Endothelial cell of hepatic sinusoid (primary cell): ENCODE data around the gene MAN2B2.

Experiments
- in situ Hi-C: cut with HindIII; loops from 2 replicates; pipeline ENCODE4 v1.10.0; 2017; ENCODE audit warnings: low sequenced_read_pairs

Gene MAN2B2

DNA sequence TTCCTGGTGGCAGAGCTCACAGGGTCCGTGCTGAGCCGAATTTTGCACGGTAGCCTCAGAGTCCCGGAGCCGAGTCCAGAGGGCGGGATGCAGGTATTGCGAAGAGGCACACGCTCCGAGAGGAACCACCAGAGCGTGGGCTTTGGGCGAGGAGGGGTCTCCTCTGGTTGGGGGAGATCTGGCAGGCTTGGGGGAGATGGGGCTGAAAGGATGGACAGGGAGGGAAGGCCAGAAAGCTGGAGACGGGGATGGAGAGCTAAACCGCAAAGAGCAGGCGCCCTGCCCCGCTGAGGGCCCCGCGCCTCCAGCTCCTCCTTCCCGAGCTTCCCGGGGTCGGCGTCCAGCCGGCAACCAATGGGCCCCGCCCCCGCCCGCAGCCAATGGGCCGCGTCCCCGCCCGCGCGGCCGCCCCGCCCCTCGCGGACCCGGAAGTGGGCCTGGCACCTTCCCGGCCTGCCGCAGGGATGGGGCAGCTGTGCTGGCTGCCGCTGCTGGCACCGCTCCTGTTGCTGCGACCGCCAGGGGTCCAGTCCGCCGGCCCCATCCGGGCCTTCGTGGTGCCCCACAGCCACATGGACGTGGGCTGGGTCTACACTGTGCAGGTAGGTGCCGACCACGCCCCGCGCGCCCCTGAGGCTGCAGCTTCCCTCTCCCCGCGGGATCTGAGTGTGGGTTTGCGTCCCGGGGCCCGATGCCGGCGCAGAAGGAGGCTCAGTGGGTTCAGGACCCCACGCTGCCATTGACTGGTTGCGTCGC lies at the start of gene MAN2B2:
Gene MAN2B2, plus strand, starts transcription at position 443 of the 756 bp plus-strand sequence. Its CDS starts 22 bp downstream, at position 465.
- in situ Hi-C loops: loop anchor here (5.0 kb wide), 1 partner anchor 87 kb away; no protein-coding TSS in a partner anchor

DNA sequence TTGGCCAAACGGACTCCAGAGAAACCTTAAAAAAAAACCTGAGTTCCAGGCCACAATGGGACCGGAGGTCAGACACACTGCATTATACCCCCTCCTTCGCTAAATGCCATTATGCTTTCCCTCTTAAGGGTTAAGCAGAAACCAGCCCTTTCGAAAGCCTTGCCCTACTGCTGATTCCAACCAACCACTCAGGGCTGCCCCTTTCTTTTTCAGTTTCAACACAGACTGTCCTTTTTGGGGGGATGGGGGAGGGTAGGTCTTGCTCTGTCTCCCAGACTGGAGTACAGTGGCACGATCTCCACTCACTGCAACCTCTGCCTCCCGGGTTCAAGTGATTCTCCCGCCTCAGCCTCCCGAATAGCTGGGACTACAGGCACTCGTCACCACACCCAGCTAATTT lies 49.5 kb upstream of the MAN2B2 start:
- in situ Hi-C loops: no loop called here

DNA sequence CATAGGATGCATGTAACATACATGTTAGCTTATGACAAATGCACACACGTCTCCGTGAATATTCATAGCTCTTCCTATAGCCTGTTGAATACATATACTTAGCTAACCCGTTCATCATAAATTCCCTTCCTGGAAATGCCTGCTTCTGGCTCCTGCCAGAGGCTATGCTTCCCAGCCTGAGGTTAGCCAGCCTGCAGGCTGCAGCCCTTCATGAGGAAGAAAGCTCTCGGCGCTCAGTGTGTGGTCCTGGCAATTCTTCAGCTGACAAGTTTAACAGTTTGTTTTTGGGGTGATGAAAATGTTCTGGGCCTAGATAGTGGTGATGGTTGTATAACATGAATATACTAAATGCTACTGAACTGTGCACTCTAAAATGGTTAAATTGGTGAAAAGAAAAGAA lies 48.8 kb upstream of the MAN2B2 start:
- in situ Hi-C loops: no loop called here

DNA sequence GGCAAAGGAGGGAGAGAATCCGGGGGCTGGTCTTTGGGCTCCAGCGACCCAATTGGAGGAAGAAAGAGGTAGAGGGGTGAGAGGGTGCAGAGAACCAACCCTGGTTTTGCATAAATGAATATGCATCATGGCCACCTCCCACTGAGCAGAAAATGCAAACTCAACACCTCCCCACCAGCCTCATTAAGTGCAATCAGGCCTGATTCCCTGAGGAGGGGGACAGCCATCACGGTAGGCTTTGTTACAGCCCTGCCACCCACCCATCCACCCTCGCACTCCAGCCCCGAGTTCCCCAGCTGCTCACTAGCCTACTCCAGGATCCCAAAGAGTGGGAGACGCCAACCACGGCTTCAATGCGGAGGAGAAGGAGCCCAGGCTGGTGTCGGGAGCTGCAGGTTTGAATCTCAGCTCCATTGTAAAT lies 48.3 kb upstream of the MAN2B2 start:
- in situ Hi-C loops: no loop called here

DNA sequence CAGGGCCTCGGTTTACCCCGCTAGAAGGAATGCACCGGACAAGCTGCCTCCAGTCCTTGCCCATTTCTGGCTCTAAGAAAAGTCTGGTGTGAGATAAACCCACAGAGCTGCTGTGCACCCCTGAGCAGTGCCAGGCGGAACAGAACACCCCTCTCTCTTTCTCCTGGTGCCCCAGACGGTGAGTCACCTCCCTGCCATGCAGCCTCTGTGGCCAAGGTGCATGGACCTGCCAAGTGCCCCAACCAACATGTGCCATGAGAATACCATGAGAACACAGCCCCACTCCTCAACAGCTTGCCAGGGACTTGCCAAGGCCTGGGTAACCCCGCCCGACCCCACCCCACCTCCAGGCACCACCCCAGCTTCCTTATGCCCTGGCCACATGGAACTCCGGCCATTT lies 47.7 kb upstream of the MAN2B2 start:
- in situ Hi-C loops: no loop called here

DNA sequence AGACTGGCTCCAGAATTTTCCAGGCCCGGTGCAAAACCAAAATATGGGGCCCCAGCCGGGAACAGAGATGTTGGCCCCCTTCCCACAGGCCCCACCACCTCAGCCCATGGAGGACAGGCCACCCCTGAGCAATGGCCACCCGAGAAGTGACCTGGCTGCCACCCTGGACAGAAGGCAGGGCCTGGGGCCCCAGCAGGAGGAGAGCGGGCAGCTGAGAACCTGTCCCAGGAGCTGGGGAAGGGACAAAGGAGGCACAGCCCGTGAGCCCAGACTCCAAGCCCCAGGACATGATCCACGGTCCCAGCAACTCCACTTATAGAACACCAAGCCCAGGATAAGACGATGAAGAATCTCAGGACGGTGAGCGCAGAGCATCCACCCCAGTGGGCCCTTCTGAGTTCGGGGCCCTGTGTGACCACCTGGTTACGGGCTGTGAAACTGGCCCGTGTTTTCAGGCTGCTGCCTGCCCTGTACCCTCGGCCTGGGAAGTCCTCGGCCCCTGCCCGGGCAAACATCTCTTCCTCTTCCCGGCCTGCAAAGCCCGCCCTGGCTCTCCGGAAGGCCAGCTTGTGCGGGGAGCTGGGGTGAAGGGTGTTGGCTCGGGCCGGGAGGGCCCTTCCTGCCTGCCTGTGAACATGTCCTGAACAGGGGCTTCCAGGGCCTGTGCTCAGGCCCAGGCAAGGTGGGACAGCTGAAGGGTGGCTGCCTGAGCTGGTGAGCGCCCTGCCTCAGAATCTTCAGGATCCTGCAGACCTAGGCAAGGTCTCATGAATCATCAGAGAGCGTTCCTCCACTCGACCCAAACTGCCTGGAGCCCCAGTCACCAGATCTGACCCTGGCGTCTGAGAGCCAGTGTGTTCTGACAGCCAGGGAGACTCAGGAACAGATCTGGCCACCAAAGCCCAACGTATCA lies 47.0 kb upstream of the MAN2B2 start:
- in situ Hi-C loops: no loop called here

DNA sequence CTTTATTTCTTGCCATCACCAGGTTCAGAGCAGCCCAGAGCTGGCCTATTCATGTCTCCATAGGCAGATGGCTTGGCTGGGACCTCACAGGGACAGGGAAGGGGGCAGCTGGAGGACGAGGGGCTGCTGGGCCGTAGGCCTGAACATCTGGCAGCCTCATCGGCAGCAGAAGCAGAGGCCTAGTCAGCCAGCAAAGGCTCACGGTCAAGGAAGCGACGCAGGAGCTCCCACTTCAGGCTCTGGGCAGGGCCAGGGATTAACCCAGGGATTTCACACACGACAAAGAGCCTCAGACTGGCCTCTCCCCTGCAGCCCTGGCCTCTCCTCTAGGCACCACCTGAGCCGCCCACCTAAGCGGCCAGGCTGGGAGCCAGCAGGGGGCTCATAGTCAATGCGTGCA lies 46.0 kb upstream of the MAN2B2 start:
- in situ Hi-C loops: no loop called here

DNA sequence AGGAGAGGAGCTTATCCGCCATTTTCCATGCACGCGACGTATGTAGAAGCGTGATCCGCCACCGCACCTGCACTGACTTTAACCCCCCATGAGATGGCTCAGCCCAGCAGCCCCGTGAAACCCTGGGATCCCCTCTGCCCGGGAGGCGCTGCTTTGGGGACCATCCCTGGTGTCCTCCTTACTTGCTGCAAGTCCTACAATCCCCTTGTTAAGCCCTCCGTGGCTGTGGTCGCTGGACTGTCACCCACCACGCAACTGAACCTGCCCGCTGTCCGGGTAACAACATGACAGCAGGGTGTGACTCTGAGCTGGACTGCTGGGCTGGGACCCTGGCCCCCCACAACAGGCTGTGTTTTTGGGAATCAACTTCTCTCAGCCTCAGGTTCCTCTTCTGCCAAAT lies 44.7 kb upstream of the MAN2B2 start:
- in situ Hi-C loops: no loop called here

DNA sequence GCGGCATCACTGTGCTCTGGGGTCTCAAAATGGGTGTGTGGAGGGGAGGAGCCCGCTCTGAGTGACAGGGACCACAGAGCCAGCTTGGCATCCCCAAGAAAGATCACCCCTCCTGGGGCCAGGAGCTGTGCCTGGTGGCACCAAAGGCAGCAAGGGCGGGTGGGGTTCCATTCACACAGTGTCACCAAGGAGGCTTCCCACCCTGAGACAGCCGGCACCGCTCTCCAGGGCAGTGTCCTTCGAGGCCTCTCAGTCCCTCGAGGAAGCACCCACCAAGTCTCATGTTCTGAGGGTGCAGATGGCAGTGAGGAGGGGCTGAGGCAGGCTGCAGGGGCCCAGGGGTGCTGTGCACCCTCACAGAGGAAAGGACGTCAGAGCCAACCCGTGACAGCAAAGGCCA lies 44.0 kb upstream of the MAN2B2 start:
- in situ Hi-C loops: no loop called here

DNA sequence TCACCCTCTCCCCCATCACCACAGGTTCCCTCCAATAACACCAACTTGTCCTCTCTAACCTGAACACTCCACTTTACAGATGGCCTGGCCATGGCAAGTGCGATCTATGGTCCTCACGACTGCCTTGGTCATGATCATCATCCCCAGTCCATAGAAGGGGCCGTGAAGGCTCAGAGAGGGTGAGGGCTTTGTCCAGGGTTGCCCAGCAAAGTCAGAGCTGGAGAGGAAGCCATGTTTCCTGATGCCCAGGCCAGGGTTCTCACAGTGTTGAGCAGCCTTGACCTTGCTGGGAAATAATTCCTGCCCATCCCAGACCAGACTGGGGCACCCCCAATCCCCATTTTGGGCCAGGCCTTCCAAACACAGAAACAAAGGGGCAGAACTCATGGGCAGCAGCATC lies 42.9 kb upstream of the MAN2B2 start:
- in situ Hi-C loops: no loop called here

DNA sequence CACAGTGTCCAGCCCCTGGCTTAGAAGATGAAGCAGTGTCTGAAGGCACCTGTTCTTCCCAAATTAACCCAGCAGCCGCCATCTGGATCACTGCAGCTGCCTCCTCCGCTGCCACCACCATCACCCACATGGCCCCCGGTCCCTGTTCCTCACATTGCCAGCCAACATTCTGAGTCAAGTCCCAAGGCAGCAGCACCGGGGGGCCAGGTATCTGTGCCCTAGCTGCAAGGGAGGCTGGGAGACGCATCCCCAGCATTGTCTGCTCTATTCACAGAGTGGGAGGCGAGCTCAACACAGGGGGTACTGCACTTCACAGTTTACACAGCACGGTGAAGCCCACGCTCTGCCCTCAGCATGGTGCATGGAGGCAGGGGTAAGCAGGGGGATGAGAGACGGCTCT lies 42.3 kb upstream of the MAN2B2 start:
- in situ Hi-C loops: no loop called here

DNA sequence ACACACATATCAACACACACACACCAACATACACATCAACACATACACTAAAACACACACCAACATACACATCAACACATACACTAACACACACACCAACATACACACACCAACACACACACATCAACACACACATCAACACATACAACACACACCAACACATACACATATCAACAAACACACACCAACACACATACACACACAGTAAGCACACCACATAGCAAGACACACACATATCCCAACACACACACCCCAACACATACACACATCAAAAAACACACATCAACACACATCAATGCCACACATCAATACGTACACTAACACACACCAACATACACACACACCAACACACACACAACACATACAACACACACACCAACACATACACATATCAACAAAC lies 40.9 kb upstream of the MAN2B2 start:
- in situ Hi-C loops: no loop called here

DNA sequence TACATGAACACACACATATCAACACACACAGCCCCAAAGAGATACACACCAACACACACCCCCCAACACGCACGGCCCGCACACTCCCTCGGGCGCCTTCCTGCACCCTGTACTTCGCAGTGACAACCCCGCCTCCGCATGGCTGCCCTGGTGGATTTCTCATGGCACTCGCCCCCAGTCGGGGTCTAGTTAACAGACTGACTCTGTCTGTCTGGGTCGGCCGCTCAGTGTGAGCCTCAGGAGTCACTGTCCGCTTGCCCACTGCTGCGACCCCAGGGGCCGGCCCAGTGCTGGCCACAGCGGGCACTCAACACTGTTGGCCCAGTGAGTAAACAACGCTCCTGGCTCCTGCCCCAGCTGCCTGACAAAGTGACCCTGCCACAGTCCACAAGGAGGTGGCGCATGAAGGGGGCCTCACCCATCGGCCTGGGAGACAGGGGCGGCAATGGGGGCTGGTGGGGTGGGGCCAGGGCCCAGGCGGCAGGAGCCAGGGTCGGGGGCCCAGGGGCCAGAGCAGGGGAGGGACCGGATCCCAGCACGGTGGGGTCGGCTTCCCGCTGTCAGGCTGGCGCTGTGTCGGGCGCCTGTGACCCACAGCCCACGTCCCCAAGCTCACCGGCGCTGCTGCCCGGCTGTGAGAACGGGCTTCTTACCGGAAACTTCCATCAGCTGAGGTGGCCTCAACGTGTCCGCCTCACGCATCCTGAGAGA lies 40.2 kb upstream of the MAN2B2 start:
- in situ Hi-C loops: no loop called here

DNA sequence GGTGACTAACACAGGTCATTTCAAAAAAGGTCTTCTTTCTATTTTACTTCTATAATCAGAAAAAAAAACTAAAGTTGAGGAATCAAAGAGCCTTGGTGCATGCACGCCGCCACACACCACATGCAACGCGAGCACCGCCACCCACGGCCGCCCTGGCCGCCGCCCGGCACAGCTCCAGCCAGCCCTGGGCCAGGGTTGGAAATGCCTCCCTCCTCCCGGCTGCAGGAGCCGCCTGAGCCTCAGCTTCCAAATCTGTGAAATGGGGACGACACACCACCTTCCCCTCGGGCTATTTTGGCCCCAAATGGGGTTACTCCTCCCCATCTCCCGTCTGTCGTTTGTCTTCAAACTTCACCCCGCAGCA lies 39.7 kb upstream of the MAN2B2 start:
- in situ Hi-C loops: no loop called here

DNA sequence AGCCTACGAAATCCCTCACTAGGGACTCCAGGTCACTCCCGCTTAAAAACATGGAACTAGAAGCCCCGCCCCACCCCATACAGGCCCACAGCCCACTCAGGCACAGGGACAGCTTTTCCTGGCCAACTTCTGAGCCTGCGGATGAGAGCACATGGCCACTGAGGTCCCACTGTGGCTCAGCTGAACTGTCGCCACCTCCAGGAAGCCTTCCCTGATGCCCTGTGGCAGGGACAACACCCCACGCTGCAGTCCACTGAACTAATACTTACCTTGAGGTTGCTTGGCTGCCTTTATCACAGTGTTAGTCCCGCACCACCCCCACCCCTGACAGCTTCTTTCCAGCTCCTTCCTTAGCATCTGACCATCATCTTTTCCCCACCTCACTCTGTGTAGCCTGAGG lies 39.3 kb upstream of the MAN2B2 start:
- in situ Hi-C loops: no loop called here

DNA sequence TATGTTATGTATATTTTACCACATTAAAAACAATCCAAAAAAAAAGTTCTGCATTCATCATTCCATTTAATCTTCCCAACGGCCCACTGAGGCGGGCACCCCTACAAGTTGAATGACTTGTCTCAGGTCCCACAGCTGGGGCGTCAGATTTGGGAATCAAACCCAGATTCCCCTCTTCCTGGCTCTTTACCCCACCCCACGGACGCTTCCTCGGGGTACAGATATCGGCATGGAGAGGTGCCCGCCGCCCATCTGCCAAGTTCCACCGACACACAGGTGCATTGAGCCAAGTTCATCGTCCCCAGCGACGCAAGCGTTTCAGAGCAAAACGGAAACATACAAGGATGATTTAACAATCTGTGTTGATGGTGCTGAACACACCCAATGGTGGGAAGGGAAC lies 36.9 kb upstream of the MAN2B2 start:
- in situ Hi-C loops: no loop called here

DNA sequence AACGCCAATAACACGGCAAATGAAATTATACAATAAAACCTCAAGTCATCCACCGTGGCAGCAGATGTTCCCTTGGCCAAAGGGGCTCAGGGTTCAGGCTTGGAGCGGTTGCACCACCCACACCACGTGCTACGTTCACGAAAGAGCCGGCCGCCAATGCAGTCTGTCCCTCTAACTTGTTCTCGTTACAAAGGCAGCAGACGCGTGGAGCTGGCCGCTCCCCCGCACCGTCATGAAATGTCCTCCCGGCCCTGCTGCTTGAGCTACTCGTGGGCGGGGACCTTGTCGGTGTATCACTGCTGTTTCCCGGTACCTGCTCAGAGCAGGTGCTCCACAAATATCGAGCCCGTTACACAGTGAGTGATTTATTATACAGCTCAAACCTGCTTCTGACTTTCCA lies 36.4 kb upstream of the MAN2B2 start:
- in situ Hi-C loops: no loop called here

DNA sequence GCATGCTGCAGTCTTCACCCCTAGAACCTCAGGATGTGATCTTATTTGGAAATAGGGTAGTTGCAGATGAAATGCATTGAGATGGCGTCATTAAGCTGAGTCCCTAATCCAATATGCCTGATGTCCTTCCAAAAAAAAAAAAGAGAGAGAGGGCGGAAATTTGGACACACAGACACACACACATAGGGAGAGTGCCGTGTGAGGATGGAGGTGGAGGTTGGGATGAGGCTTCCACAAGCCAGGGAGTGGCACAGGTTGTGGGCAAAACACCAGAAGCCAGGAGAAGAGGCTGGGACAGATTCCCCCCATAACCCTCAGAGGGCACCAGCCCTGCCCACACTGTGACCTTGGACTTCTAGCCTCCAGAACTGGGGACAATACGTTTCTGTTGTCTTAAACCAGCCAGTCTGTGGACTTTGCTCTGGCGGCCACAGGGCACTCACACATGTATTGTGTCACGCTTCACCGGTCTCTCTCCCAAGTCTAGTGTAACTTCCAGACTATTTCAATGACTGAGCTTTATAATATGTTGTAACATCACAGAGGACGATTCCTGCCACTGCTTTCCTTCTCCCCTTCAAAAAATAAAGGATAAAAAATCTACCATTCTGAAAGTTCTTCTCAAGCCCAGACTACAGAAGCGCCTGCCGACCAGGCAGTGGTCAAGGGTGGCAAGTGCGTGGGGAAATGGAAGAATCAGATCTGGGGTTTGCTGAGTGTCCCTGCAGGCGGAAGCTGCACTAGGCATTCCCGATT lies 35.8 kb upstream of the MAN2B2 start:
- in situ Hi-C loops: no loop called here

DNA sequence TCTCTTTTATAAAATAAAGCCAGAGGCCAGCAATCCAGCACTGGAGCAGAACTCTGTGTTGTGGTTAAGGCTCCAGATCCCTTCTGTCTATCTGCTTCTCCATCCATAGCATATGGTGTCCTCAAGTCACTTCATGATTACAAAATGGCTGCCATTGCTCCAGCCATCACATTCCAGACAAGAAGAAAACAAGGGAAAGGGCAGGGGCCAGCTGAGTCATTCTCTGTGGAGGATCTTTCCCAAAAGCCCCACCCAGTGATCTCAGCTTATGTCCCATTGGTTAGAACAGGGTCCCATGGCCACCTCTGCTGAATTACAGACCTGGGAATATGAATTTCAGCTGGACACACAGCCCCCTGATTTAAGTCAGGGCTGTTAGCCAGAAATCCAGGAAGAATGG lies 34.1 kb upstream of the MAN2B2 start:
- in situ Hi-C loops: no loop called here

DNA sequence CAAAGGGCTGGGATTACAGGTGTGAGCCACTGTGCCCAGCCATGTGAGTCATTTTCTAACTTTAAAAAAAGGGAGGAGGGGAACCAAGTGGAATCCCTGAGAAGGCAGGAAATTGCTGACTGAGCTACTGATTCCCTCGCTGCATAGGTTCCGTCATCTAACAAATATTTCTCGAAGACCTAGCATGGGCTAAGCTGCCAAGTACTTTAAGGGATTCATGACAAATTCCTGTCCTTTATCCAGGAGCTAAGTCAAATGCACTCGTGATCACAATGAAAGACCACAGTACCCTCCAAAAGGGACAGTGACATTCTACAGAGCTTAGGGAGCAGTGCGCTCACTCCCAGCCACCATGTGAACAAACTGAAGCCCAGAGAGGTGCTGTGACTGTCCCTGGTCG lies 33.2 kb upstream of the MAN2B2 start:
- in situ Hi-C loops: no loop called here

DNA sequence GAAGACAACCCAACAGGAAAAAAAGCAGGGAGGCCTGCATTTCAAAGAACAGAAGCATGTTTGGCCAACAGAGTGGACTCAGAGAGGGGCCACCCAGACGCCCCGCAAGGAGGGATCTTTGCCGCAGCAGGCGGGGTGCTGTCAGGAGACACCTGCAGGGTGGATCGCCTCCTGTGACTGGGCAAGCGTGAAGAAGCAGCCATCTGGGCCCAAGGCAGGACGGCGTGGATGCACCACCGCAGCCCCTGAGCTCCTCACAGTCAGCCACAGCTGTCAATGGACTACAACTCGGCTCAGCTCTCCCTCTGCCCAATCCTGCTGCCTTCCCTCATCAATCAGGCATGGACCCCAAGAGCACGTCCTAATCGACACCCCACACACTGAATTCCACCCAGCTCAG lies 32.0 kb upstream of the MAN2B2 start:
- in situ Hi-C loops: no loop called here
